ENCODE measurements around the gene ASB6.

Gene ASB6, protein sequence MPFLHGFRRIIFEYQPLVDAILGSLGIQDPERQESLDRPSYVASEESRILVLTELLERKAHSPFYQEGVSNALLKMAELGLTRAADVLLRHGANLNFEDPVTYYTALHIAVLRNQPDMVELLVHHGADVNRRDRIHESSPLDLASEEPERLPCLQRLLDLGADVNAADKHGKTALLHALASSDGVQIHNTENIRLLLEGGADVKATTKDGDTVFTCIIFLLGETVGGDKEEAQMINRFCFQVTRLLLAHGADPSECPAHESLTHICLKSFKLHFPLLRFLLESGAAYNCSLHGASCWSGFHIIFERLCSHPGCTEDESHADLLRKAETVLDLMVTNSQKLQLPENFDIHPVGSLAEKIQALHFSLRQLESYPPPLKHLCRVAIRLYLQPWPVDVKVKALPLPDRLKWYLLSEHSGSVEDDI

DNA sequence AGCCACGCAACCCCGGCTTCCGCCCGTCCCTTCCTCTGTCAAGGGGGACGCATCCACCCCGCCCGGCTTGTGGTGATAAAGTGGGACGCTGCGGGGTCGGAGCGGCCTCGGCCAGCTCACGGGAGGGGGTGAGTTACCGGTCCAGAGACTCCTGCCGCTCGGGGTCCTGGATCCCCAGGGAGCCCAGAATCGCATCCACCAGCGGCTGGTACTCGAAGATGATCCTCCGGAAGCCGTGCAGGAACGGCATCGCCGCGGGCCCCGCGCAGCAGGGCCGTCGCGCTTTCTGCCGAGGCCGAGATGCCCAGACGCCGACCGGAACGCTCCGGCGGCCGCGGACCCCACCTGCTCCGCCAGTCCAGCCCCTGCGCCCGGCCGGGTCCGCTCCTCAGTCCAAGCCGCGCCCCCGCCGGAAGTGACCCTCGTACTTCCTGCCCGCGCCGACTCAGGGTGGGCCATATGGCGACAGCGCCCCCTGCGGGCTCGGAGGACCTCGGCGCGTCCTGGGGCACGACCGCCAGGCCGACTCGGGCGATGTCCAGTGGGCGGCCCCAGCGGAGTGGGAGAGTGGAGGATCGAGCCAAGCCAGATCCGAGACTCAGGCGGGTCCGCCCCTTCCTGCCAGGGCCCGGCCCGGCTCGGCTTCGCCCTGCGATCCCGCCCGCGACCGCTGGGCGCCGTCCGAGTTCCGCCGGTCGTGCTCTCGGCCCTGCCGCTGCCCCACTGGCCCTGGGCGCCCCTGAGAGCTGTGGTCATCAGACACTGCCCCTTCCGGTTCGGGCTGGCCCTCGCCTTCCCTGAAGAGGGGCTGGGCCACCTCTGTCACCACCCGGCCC, at the start of gene ASB6:
Gene ASB6 (minus strand): TSS at position 402 of the 836 bp plus-strand sequence. CDS start 152 bp downstream, at position 250.
- peak; percentile 100 for DNase-seq (ENCODE audit: low spot score)

DNA sequence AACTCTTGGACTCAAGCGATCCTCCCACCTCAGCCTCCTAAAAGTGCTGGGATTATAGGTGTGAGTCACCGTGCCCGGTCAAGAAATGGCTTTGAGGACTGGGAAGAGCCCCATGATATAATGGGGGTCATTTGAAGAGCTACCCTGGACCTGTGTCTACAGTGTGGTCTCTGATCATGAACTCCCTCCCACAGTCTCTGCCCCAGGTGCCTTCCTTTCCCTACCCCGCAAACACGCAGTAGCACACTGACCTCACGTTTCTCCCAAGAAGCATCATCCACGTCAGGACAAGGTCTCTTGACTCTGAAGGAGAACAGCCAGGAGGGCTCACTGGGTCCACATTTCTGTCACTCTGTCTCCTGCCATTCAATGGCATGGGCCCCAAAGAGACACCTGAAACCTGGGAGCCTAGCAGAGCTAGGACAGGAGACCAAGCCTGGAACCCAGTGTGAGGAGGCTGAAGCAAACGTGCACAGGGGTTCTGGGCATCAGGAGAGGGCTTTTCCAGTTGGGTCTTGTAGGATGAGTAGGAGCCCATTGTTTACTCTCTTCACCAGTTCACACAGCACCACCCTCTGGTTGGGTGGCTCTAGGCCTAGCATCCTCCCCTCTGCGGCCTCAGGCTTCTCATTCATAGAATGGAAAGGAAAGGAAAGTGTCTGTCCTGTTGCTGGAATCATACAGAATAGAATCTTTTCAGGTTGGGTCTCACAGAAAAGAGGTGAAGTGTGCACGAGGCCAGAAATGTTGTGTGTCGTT, 46.5 kb upstream of the ASB6 start:
- no peak for DNase-seq (ENCODE audit: low spot score)

GRCh38 chr9:129687391-129687790, 45.4 kb upstream of the ASB6 start:
- DNase-seq (ENCODE audit: low spot score), result no peak

DNA sequence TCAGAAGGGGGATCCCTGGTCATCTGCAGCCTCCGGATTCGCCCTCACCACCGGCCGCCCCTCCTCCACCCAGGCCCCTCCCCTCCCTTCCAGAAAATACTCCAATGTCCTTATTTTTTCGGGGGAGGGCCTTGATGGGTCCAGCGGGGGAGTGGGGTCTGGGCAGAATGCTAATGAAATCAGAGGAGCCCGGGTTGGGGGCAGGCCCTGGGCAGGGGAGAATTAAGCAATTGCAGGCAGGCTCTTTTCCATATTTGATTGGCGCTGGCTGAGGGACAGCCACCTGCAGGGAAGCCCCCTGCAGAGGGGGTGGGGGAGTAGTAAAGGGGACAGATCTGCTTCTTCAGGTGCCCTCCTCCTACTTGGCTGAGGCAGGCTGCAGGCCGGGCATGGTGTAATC, 44.8 kb upstream of the ASB6 start:
- DNase-seq (ENCODE audit: low spot score), result no peak

- no peak for DNase-seq (ENCODE audit: low spot score)
These were observed 43.9 kb upstream of the ASB6 start for GRCh38 chr9:129685933-129686259.

DNA sequence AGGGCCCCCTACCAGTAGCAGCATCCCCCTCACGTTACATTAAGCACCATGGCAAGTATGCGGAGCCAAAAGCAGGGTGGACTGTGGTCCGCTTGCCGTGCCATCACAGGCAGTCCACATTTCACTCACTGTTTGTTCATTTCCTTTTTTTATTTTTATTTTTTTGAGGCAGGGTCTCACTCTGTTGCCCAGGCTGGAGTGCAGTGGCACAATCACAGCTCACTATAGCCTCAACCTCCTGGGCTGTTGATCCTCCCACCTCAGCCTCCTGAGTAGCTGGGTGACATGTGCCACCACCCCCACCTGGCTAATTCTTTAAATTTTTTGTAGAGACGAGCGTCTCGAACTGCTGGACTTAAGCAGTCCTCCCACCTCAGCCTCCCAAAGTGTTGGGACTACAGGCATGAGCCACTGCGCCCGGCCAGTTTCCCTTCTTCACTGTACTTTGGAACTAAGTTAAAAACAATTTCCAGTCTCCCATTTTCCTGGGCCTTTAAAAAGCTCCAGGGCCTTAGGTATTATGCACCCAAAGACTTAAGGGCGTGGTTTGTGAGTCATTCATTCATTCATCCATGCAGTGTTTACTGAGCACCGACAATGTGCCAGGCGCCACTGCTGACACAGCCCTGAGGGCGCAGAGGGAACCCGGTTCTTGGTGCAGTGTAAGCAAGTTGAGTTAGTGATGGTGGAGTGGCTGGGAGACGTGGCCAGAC, 43.4 kb upstream of the ASB6 start:
- no peak for DNase-seq (ENCODE audit: low spot score)

GRCh38 chr9:129682381-129682780, 40.4 kb upstream of the ASB6 start:
- no peak for DNase-seq (ENCODE audit: low spot score)

DNA sequence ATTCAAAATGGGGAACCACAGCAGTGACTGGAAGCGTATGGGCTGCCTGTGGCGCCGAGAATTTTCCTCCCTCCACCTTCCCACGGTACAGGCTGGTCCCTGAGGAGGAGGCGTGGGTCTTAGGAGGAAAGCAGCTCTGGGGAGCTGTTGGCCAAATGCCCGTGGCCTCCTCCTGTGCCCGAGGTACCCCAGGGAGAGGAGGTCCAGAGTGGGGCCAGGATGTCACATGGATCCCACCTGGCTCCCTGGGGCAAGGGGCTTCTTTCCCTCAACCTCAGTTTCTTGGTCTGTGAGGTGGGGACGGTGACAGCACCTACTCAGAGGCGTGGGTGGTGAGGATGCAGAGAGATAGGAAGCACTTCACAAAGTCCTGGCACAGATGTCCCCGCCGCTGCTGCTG, 40.0 kb upstream of the ASB6 start:
- DNase-seq (ENCODE audit: low spot score), result no peak

DNA sequence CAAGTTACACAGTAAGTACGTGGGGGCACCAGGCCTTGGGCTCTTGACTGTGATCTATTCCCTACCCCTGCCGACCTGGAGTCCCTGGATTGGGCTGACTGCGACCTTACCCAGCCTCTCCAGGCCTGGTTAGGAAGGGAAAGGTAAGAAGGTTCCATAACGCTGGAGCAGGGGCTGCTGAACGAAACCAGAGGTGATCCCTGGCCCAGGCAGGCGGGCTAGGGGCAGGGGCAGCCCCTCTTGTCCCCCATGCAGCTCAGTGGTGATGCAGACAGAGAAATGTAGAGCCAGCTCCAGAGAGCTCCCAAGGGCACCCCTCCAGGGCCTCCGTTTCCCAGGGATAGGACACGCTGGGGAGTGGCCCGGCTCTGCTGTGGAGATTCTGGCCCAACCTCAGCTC, 37.6 kb upstream of the ASB6 start:
- DNase-seq (ENCODE audit: low spot score), result no peak

DNA sequence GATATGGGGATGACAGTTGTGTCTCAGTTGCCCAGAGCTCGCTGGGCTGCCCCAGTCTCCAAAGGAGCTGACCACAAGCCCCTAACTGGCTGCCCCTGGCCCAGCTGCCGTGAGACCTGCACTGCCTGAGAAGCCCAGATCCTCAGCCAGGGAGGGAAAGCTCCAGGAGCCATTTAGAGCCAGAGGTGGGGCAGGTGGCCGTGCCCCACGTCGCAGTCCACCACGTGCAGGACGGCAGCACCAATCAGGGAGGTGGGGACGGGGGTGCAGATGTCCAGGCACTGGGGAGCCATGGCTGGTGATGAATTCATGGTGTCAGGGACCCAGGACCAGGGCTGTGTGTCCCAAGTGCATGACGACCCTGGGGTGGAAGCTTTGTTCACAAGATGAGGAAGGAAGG, 36.9 kb upstream of the ASB6 start:
- no peak for DNase-seq (ENCODE audit: low spot score)

GRCh38 chr9:129677456-129677855, 35.5 kb upstream of the ASB6 start:
- no peak for DNase-seq (ENCODE audit: low spot score)

GRCh38 chr9:129676975-129677374, 35.0 kb upstream of the ASB6 start:
- no peak for DNase-seq (ENCODE audit: low spot score)

- no peak for DNase-seq (ENCODE audit: low spot score)
These were observed 34.3 kb upstream of the ASB6 start for GRCh38 chr9:129676287-129676686.

DNA sequence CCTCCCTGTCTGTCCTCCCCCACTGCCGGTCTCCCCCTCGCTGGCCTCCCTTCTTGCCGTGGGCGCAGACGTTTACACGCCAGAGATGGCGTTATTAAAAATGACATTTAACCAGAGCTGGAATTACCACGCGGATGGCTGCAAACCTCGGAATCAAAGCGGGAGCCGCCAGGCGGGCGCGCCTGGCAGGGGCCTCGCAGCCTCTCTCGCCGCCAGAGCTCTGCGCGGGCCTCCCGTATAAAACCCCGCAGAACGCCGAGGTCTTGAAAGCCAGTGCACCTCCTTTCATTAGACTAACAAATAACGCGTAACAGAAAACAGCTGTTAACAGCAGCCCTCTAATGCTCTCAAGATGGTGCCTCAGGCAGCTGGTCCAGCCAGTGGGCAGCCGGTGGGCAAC, 33.7 kb upstream of the ASB6 start:
- DNase-seq (ENCODE audit: low spot score), result no peak

DNA sequence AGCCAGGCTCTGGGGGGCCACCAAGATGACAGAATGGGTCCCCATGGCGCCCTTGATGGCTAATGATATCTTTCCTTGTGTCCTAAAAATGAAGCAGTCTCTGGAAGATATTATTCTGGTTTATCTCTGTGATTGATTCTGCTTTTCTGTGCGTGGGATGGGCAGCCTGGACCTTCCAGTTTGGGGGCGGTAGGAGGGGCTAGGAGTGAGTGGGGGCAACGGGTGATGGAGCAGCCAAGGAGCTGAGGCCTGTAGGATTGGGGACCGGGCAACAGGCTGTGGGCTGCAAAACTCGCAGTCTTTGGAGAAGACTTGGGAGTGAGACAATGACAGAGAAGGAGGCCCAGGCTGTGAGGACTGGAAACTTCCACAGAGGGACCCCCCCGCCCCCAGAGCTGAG, 32.3 kb upstream of the ASB6 start:
- DNase-seq (ENCODE audit: low spot score), result no peak

GRCh38 chr9:129673602-129674001, 31.7 kb upstream of the ASB6 start:
- DNase-seq (ENCODE audit: low spot score), result no peak

DNA sequence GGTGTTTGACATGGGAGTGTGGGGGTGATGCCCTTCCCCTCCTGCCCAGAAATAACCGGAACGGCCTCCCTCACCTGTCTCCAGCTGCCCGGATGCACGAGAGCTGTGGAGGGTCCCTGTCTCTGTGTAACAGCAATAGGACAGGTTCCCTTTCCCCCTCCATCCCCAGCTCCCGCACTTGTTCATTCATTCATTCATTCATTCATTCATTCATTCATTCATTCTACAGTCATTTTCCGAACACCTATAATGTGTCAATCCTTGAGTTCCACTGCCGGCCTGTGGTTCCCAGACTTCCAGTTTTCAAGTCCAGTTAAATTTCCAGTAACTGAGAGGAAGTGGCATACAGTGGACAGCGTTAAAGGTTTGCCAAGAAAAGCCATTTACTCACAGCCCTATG, 30.8 kb upstream of the ASB6 start:
- no peak for DNase-seq (ENCODE audit: low spot score)

- DNase-seq (ENCODE audit: low spot score), result peak; percentile 31
These were observed 29.6 kb upstream of the ASB6 start for GRCh38 chr9:129671519-129671918.

- DNase-seq (ENCODE audit: low spot score), result no peak
These were observed 29.1 kb upstream of the ASB6 start for GRCh38 chr9:129671065-129671464.

DNA sequence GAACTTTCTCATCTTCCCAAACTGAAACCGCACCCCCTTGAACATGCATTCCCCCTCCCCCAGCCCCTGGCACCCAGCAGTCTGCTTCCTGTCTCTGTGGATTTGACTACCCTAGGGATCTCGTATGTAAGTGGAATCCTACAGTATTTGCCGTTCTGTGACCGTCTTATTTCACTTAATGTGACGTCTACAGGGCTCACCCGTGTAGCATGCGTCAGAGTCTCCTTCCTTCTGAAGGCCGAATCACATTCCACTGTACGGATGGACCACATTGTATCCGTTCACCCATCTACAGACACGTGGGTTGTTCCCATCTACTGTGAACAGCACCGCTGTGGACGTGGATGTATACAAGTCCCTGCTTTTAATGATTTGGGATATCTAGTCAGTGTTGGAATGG, 28.0 kb upstream of the ASB6 start:
- DNase-seq (ENCODE audit: low spot score), result no peak

DNA sequence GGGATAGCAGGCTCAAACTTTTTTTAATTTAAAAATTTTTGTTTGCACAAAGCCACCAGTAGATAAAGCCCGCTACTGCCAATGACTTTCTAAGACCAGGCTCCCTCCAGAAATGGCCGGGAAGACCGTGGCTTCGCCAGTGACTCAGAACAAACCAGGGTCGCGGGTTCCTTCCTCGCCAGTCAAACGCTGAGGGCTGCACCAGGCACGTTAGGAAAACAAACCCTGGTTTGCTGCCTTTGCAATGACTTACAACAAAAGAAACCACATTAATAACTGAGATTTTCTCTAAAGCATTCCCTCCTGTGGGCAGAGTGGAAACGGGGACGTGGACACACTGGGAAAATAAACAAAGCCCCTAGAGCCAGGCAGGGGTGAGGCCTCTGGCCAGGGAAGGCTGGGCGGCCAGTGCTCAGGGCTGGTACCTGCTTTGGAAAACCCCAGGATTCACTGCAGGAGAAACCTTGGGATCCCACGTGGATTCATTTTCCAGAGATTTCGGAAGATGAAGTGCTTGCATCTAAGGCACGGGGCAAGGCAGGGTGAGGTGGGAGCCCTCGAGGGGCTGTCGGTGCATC, 27.3 kb upstream of the ASB6 start:
- DNase-seq (ENCODE audit: low spot score), result peak; percentile 96

DNA sequence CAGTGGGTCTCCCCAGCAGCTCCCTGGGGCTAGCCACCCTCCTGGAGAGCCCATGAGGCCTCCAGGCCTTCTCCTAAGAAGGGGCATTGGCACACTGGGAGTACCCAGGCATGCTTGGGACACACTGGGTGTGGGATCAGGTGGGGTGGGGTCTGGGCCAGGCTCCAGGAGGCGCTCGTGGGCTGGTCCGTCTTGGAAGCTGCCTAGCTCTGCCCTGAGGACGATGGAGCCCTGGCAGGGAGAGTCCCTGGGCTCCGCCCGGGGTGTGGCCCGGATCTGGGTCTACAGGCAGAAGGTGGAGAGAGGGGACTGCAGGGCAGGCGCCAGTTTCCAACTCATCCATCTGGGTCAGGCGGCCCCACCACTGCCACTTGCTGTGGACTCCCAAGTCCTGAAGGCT, 25.9 kb upstream of the ASB6 start:
- DNase-seq (ENCODE audit: low spot score), result no peak
